HepG2 (cell line): ENCODE results near the gene ADGRG6. TPM values are rescaled to one million over a fixed set of nuclear protein-coding genes. Genes with fewer than 3 reads are reported as not detected.

ENCODE experiments used
- ARID5B ChIP-seq: IDR thresholded peaks from 2 replicates; pipeline ENCODE4 v1.4.0; 2020; ENCODE audit warnings: mild to moderate bottlenecking, missing genetic modification reagents
- GFI1 ChIP-seq: sonication (generic); formaldehyde crosslinking; IDR thresholded peaks from 2 replicates; pipeline ENCODE4 v1.5.0; 2020; ENCODE audit warnings: missing genetic modification reagents, mild to moderate bottlenecking, borderline replicate concordance
- MATR3 ChIP-seq: sonication (generic); formaldehyde crosslinking; IDR thresholded peaks from 2 replicates; pipeline ENCODE4 v1.4.0; 2020; ENCODE audit warnings: missing genetic modification reagents
- MYPOP ChIP-seq: sonication (generic); formaldehyde crosslinking; IDR thresholded peaks from 2 replicates; pipeline ENCODE4 v1.8.1; 2023; ENCODE audit warnings: mild to moderate bottlenecking, moderate library complexity, missing genetic modification reagents
- PATZ1 ChIP-seq: sonication (generic); formaldehyde crosslinking; IDR thresholded peaks from 2 replicates; pipeline ENCODE4 v1.4.0; 2020; ENCODE audit warnings: missing genetic modification reagents
- ZHX1 ChIP-seq: sonication (generic); formaldehyde crosslinking; IDR thresholded peaks from 2 replicates; pipeline ENCODE4 v1.8.1; 2022; ENCODE audit warnings: low read depth, mild to moderate bottlenecking, missing genetic modification reagents
- ZNF280D ChIP-seq: sonication (generic); formaldehyde crosslinking; IDR thresholded peaks from 2 replicates; pipeline ENCODE4 v1.5.1; 2020; ENCODE audit warnings: mild to moderate bottlenecking, missing genetic modification reagents
- ZNF530 ChIP-seq: sonication (generic); formaldehyde crosslinking; IDR thresholded peaks from 2 replicates; pipeline ENCODE4 v1.5.0; 2020; ENCODE audit warnings: low read depth, mild to moderate bottlenecking, missing genetic modification reagents
- ZNF550 ChIP-seq: sonication (generic); formaldehyde crosslinking; IDR thresholded peaks from 2 replicates; pipeline ENCODE4 v1.4.0; 2020; ENCODE audit warnings: mild to moderate bottlenecking, missing genetic modification reagents, borderline replicate concordance
- ZNF574 ChIP-seq: sonication (generic); formaldehyde crosslinking; IDR thresholded peaks from 2 replicates; pipeline ENCODE4 v1.4.0; 2020; ENCODE audit warnings: missing genetic modification reagents
- polyA plus RNA-seq, 8 experiments: library from polyadenylated mRNA; depleted of rRNA in 3 of 8; stranded (reverse) in 7 of 8; unstranded in 1 of 8; fragments of >200 nt; fragmentation: Illumina TruSeq in 4 of 8; extraction: Trizol in 4 of 8; gene quantifications; 2 replicates each; pipeline versions ENCODE4 v1.2.1 to v1.2.3, GENCODE V29; 2011 to 2016; ENCODE audit warnings: low read depth in 4 of 8, missing spikeins in 1 of 8, mixed read lengths in 1 of 8; ENCODE audit not compliant: insufficient read depth in 1 of 8
- total RNA-seq, 5 experiments: library from RNA; depleted of rRNA; stranded (reverse); fragments of >200 nt; fragmentation: Illumina TruSeq; extraction: Trizol; gene quantifications; 2 replicates each; pipeline ENCODE4 v1.2.3, GENCODE V29; 2016; ENCODE audit warnings: low read depth in 1 of 5

Gene ADGRG6
- total and polyA plus RNA-seq, 2 of the 13 experiments (the other 11 are each of a cell fraction or from before 2014, with no cell fraction given) = 129 to 249 TPM

- peak; percentile 64; the same call in 1 of the 2 replicates for TF ChIP-seq ZHX1 (CRISPR knock-in tag)
- no peak for TF ChIP-seq MYPOP (CRISPR knock-in tag)
- TF ChIP-seq ZNF530 (CRISPR knock-in tag) = no peak
- peak; percentile 93 for TF ChIP-seq ARID5B
- peak; percentile 93 for TF ChIP-seq GFI1 (CRISPR knock-in tag)
- TF ChIP-seq ZNF574 (CRISPR knock-in tag) = no peak
- TF ChIP-seq MATR3 (CRISPR knock-in tag) = no peak
- peak; percentile 79; the same call in 1 of the 2 replicates for TF ChIP-seq ZNF280D (CRISPR knock-in tag)
- TF ChIP-seq ZNF550 (CRISPR knock-in tag) = no peak
- peak; percentile 56; the same call in 1 of the 2 replicates for TF ChIP-seq PATZ1 (CRISPR knock-in tag)
Observed at GRCh38 chr6:142285235-142286087, 16.3 kb upstream of the ADGRG6 start (continued).
